GM12874 (cell line): ENCODE results near the gene ECM1.

Experiments
- TF ChIP-seq, protein P1 (sequence below): IDR thresholded peaks from 2 replicates; pipeline ENCODE4 v1.5.1; 2011; ENCODE audit warnings: low read depth, mild to moderate bottlenecking, control low read depth, low read length, moderate library complexity; ENCODE audit not compliant: insufficient read depth

Gene ECM1

DNA sequence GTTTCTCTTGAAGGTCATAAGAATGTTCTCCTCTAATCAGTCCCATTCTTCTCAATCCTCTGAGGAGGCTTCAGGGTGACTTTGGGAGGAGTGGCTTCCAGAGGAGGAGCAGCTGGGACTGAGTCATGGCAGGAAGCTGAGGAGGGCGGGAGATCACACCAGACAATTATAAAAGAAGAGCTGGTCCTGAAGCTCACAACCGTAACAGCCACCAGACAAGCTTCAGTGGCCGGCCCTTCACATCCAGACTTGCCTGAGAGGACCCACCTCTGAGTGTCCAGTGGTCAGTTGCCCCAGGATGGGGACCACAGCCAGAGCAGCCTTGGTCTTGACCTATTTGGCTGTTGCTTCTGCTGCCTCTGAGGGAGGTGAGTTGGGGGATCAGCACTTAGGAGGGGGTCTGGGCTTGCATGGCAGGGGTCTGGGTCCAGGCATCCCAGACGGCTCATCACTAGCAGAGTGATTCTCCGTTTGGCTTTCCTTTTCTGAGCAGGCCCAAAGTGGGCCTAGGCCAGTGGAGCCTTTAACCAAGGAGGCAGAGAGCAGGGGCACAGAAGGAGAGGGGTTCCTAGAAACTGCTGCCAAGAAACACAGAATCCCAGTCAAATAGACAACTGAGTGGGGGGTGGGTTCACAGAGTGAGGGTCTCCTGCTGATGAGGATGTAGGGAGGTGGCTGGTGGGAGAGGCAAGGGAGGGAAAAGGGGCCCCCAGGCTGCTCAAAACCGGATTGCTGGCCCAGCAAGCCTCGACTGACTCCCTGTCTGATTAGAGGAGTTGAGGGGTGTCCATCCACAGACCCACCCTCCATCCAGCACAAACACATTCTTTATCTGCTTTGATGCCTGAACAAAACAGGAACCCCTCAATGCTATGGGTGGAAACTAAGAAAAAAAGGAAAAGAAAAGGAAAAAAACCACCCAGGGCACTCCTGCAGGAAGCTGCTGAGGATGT lies at the start of gene ECM1:
TSS of gene ECM1 (plus strand) at position 198 of the 953 bp plus-strand sequence. CDS start at position 299, 101 bp downstream.
- TF ChIP-seq, protein P1, sequence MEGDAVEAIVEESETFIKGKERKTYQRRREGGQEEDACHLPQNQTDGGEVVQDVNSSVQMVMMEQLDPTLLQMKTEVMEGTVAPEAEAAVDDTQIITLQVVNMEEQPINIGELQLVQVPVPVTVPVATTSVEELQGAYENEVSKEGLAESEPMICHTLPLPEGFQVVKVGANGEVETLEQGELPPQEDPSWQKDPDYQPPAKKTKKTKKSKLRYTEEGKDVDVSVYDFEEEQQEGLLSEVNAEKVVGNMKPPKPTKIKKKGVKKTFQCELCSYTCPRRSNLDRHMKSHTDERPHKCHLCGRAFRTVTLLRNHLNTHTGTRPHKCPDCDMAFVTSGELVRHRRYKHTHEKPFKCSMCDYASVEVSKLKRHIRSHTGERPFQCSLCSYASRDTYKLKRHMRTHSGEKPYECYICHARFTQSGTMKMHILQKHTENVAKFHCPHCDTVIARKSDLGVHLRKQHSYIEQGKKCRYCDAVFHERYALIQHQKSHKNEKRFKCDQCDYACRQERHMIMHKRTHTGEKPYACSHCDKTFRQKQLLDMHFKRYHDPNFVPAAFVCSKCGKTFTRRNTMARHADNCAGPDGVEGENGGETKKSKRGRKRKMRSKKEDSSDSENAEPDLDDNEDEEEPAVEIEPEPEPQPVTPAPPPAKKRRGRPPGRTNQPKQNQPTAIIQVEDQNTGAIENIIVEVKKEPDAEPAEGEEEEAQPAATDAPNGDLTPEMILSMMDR, result no peak

DNA sequence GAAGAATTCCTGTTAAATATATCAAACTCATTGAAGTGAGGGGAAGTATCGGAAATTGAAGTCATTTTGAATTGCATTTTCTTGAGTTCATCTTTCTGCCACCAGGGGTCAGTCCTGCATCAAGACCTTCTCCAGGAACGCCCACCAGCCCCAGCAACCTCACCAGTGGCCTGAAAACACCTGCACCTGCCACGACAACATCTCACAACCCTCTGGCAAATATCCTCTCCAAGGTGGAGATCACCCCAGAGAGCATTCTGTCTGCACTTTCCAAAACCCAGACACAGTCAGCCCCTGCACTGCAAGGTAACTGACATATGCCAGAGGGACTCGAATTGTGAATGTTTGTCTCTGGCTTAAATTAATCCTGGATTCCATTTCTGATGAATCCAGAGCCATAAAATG lies 43.5 kb upstream of the ECM1 start:
- TF ChIP-seq, protein P1, result peak; percentile 82

DNA sequence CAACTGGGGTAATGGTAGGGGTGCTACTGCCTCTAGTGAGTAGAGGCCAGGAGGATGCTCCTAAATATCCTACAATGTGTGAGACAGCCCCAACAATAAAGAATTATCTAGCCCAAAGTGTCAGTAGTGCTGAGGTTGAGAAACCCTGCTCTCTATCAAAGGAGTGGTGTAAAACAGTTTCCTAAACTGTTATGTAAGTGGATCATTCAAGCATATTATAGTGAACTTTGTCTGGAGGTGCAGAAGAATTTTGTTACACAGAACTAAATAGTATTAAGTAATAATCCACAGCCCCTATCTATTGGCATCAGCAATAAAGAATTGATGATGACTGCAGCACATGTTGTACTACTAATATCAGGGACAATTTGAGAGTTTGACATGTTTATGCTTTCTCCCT lies 40.9 kb upstream of the ECM1 start:
- TF ChIP-seq, protein P1, result no peak

DNA sequence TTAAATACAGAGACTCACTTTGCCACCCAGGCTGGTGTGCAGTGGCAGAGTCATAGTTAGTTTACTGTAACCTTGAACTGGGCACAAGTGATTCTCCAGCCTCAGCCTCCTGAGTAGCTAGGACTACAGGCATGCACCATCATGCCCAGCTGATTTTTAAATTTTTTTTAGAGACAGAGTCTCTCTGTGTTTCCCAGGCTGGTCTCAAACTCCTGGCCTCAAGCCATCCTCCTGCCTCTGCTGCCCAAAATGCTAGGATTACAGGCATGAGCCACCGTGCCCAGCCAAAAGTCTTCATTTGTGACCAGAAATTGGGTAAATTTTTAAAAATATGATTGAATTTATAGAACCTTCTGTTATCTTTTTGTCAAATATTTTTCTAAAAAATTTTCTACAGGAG lies 38.6 kb upstream of the ECM1 start:
- TF ChIP-seq, protein P1, result no peak

DNA sequence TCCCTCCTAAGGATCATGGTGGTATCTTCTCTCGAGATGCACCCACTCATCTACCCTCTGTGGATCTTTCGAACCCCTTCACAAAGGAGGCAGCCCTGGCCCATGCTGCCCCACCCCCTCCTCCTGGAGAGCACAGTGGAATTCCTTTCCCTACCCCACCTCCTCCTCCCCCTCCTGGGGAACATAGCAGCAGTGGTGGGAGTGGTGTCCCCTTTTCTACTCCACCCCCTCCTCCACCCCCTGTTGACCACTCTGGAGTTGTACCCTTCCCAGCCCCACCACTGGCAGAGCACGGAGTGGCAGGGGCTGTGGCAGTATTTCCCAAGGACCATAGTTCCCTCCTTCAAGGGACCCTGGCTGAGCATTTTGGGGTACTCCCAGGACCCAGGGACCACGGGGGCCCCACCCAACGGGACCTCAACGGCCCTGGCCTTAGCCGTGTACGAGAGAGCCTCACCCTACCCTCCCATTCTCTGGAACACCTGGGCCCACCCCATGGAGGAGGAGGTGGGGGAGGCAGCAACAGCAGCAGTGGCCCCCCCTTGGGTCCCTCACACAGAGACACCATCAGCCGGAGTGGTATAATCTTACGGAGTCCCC lies 35.2 kb upstream of the ECM1 start:
- TF ChIP-seq, protein P1, result no peak

DNA sequence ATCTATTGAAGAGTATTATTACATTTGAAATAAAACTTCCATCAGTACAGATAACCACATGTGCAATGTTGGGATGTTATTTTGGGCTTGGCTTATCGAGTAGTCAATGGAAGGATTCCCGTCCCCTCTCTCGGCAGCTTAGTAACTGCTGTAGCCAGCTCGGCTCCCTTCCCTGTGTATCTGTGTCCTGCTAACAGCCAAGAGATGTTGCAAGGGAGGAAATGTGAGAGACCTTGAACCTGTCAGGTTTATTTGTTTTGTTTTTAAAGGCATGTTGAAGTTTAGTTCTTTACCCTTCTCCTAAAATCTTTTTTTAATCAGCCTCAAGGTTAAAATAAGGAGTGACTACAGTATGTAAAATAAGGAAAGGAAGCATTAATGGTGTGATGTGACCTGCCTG lies 34.2 kb upstream of the ECM1 start:
- TF ChIP-seq, protein P1, result no peak

DNA sequence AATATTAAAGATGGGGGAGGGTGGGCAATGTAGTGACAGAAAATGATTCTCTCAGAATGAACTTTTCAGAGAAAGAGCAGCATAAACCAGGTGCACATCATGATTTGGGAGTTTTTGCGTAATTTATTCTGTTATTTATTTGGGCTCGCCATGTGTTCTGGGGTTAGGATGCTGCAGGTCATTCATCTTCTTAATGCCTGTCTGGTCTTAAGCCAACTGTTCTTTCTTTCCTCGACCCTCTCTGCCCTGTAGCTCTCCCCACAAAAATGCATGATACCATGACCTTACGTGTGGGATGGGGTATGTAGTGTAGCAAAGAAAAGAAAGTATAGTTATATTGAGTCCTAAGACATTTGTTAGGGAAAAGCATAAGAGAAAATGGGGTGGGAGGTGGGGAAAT lies 33.0 kb upstream of the ECM1 start:
- TF ChIP-seq, protein P1, result no peak
